Left ventricle myocardium inferior (tissue), 1 donor: ENCODE measurements around the gene SLC6A13. TPM values are rescaled to one million over a fixed set of nuclear protein-coding genes. Genes with fewer than 3 reads are reported as not detected.

ENCODE experiments used
- DNase-seq: peaks from one replicate; pipeline ENCODE4 v3.0.0-alpha.2; 2020
- H3K27ac ChIP-seq: fragments of 200-600 bp; replicated peaks from 2 replicates; pipeline ENCODE4 v1.8.0; 2021
- H3K27me3 ChIP-seq: fragments of 200-600 bp; 2 replicates; pipeline ENCODE4 v1.8.0; 2021; ENCODE audit warnings: low read depth
- H3K36me3 ChIP-seq: fragments of 200-600 bp; 2 replicates; pipeline ENCODE4 v1.8.0; 2021
- H3K4me1 ChIP-seq: fragments of 200-600 bp; 2 replicates; pipeline ENCODE4 v1.8.0; 2021
- H3K4me3 ChIP-seq: fragments of 200-600 bp; 2 replicates; pipeline ENCODE4 v1.8.0; 2021; ENCODE audit warnings: mild to moderate bottlenecking, moderate library complexity
- H3K9me3 ChIP-seq: fragments of 200-600 bp; replicated peaks from 2 replicates; pipeline ENCODE4 v1.8.0; 2021
- CTCF ChIP-seq: fragments of 200-600 bp; IDR thresholded peaks from 2 replicates; pipeline ENCODE4 v1.8.0; 2021; ENCODE audit warnings: antibody characterized with exemption, mild to moderate bottlenecking, borderline replicate concordance
- intact Hi-C: fragments of 100-400 bp; cut with micrococcal nuclease; formaldehyde crosslinking; loops from one replicate; pipeline ENCODE4 v1.11.0; 2022
- total RNA-seq: library from RNA; stranded (reverse); fragmentation: NEBNext Ultra II Directional; extraction: Animal tissue kit (Norgen Biotek cat#: 25700); gene quantifications from one replicate; pipeline ENCODE4 v1.2.1, GENCODE V29; 2021
- donor health status: DM: no; HTN: yes; CAD: no; lungs with severe emphysema.

The SLC6A13 gene
- total RNA-seq, 1 donor from 2014 or later: 1.8 TPM

DNA sequence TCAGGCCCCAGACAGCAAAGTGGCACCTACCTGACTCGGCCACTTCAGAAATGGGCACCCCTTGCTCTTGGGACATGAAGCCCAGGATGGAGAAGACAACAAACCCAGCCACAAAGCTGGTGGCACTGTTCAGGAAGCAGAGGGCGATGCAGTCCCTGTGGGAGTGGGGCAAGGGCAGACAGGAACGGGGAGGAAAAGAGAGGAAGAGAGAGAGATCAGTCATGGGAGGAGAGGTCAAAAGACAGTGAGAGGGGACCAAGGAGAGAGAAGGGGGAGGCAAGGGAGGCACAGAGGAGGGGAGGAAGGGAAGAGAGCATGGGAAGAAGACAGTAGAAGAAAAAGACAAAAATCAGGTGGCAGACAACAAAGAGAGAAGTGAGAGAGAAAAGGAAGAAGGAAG, 65.3 kb downstream of the SLC6A13 start:
- no peak overlapping the region for H3K4me3 ChIP-seq
- H3K36me3 ChIP-seq: no peaks in the 10 kb centered on the region
- no peaks in the 10 kb centered on the region for H3K4me1 ChIP-seq
- peaks cover 19% of the 10 kb centered on the region for H3K27me3 ChIP-seq
- no peak for TF ChIP-seq CTCF
- H3K27ac ChIP-seq: no peak overlapping the region
- intact Hi-C loops: no loop called here
- no peaks in the 10 kb centered on the region for H3K9me3 ChIP-seq
- no peak for DNase-seq

GRCh38 chr12:196436-196835, 66.2 kb downstream of the SLC6A13 start:
- intact Hi-C loops: no loop called here
- H3K9me3 ChIP-seq: no peaks in the 10 kb centered on the region
- H3K4me1 ChIP-seq: no peaks in the 10 kb centered on the region
- H3K27me3 ChIP-seq: peaks cover 16% of the 10 kb centered on the region
- H3K4me3 ChIP-seq: no peak overlapping the region
- no peak for DNase-seq
- no peak for TF ChIP-seq CTCF
- H3K36me3 ChIP-seq: no peaks in the 10 kb centered on the region
- H3K27ac ChIP-seq: no peak overlapping the region

- no peaks in the 10 kb centered on the region for H3K36me3 ChIP-seq
- no peak for DNase-seq
- H3K4me3 ChIP-seq: no peak overlapping the region
- no peak for TF ChIP-seq CTCF
- no peaks in the 10 kb centered on the region for H3K9me3 ChIP-seq
- H3K27ac ChIP-seq: no peak overlapping the region
- intact Hi-C loops: no loop called here
- peaks cover 17% of the 10 kb centered on the region for H3K27me3 ChIP-seq
- no peaks in the 10 kb centered on the region for H3K4me1 ChIP-seq
Measured at GRCh38 chr12:195951-196350, 66.7 kb downstream of the SLC6A13 start.

GRCh38 chr12:195156-195555, 67.5 kb downstream of the SLC6A13 start:
- H3K27ac ChIP-seq: no peak overlapping the region
- no peaks in the 10 kb centered on the region for H3K4me1 ChIP-seq
- H3K4me3 ChIP-seq: no peak overlapping the region
- H3K36me3 ChIP-seq: no peaks in the 10 kb centered on the region
- peaks cover 19% of the 10 kb centered on the region for H3K27me3 ChIP-seq
- intact Hi-C loops: no loop called here
- no peak for DNase-seq
- TF ChIP-seq CTCF: no peak
- no peaks in the 10 kb centered on the region for H3K9me3 ChIP-seq

- H3K36me3 ChIP-seq: no peaks in the 10 kb centered on the region
- TF ChIP-seq CTCF: no peak
- no peaks in the 10 kb centered on the region for H3K9me3 ChIP-seq
- H3K27me3 ChIP-seq: peaks cover 19% of the 10 kb centered on the region
- no peak overlapping the region for H3K27ac ChIP-seq
- DNase-seq: no peak
- peaks cover 5% of the 10 kb centered on the region for H3K4me1 ChIP-seq
- intact Hi-C loops: no loop called here
- H3K4me3 ChIP-seq: no peak overlapping the region
Measured at GRCh38 chr12:194276-194675, 68.4 kb downstream of the SLC6A13 start.

DNA sequence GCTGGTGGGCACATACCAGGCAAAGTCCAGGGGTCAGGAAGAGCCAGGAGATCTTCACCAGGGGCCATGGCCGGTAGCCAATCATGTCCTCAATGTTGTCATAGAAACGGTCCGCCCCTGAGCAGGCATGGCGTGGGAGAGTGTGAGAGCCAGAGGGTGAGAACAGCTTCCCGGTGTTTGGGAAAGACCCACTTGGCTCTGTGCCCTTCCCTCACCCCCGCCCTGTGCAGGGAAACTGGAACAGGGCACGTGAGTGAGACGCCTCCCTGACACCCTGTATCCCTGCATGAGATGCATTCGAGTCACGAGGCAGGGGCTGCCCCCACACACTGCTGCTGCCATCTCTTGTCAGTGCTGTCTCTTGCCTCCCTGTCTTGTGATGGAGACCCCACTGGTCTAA, 69.4 kb downstream of the SLC6A13 start:
- no peak for TF ChIP-seq CTCF
- H3K27ac ChIP-seq: no peak overlapping the region
- DNase-seq: no peak
- no peaks in the 10 kb centered on the region for H3K9me3 ChIP-seq
- H3K4me1 ChIP-seq: peaks cover 14% of the 10 kb centered on the region
- no peaks in the 10 kb centered on the region for H3K36me3 ChIP-seq
- no peak overlapping the region for H3K4me3 ChIP-seq
- intact Hi-C loops: no loop called here
- H3K27me3 ChIP-seq: peaks cover 19% of the 10 kb centered on the region
